GM10248 (cell line): ENCODE data around the gene BMI1.
"Not testable (repeated sequence)": the region's sequence is repeated elsewhere in the genome, so short reads cannot be mapped to it uniquely, and the experiment has no call there.

ENCODE experiments used
- CTCF ChIA-PET: fragments of 300-600 bp; sonication (Branson Sonifier 250); formaldehyde crosslinking; extraction: SDS; loops from one replicate; lab custom pipeline; 2021; ENCODE audit warnings: antibody characterized with exemption; lab: Yijun Ruan, JAX
- POLR2A ChIA-PET: fragments of 350-650 bp; sonication (Branson Sonifier 250); formaldehyde crosslinking; extraction: SDS; loops from one replicate; lab custom pipeline; 2020; ENCODE audit warnings: antibody characterized with exemption; lab: Yijun Ruan, JAX
- DNase-seq: peaks from one replicate; pipeline ENCODE4 v3.0.0; 2012; ENCODE audit errors: extremely low spot score
- CTCF ChIP-seq: IDR thresholded peaks from 2 replicates; pipeline ENCODE4 v1.5.1; 2012; ENCODE audit warnings: mild to moderate bottlenecking, low read depth; ENCODE audit errors: extremely low read depth, missing control alignments, control extremely low read depth

The BMI1 gene

GRCh38 chr10:22349755-22350154 is 28.9 kb downstream of the BMI1 start:
- ChIA-PET POLR2A (no interaction called here), CTCF (interaction anchor here (1.1 kb wide), 1 partner anchor 12 kb away, joined by 3 read pairs; no protein-coding TSS in a partner anchor)
- no peak for DNase-seq
- TF ChIP-seq CTCF = no peak

GRCh38 chr10:22351131-22351703 is 30.3 kb downstream of the BMI1 start:
- ChIA-PET CTCF (no interaction called here), POLR2A (no interaction called here)
- no peak for DNase-seq
- TF ChIP-seq CTCF = no peak

GRCh38 chr10:22356324-22356873 is 35.5 kb downstream of the BMI1 start:
- no peak for DNase-seq
- CTCF ChIA-PET = no interaction called here
- no peak for TF ChIP-seq CTCF
- POLR2A ChIA-PET = no interaction called here

DNA sequence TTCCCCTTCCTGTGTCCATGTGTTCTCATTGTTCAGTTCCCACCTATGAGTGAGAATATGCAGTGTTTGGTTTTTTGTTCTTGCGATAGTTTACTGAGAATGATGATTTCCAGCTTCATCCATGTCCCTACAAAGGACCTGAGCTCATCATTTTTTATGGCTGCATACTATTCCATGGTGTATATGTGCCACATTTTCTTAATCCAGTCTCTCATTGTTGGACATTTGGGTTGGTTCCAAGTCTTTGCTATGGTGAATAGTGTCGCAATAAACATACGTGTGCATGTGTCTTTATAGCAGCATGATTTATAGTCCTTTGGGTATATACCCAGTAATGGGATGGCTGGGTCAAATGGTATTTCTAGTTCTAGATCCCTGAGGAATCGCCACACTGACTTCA is 36.9 kb downstream of the BMI1 start:
- CTCF ChIA-PET = not testable (repeated sequence)

GRCh38 chr10:22363305-22363704 is 42.4 kb downstream of the BMI1 start:
- CTCF ChIA-PET = interaction anchor here (1.9 kb wide), 1 partner anchor 10 kb away, joined by 5 read pairs; no protein-coding TSS in a partner anchor

More for the DNA sequence above, 36.9 kb downstream of the BMI1 start:
- DNase-seq, POLR2A ChIA-PET: not testable (repeated sequence)

DNA sequence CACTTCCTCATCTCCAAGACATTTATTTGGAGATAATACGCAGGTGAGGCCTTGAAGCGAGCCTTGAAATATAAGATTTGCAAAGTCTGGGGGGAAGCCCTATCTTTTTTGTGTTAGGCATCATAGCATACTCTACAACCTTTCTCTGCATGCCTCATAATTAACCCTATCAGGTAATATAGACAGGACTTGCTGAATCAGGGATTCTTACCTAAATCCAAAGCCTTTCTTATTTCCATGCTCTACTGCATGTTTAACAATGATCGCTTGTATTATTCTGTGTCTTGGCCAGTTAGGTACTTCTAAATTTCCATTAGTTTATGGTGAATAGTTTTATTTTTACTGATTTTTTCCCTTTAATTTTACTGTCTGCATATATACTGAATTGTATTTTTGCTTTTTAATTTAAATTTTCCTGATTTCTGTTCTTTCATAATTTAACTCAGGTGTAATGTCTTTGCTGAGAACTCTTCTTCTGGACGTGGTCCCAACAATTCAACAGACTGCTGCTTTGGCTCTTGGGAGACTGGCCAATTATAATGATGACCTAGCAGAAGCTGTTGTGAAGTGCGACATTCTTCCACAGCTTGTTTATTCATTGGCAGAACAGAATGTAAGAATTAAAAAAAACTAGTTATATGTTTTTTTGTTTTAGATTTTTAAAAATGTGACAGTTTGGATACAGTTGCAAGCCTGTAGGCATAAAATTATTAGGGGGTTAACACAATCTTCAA is 43.7 kb downstream of the BMI1 start:
- ChIA-PET CTCF (interaction anchor here (1.3 to 1.9 kb wide), 4 partner anchors 9 to 21 kb away, joined by 3 to 5 read pairs (median 4); partner anchors contain the start of gene SPAG6), POLR2A (no interaction called here)
- no peak for TF ChIP-seq CTCF

More at GRCh38 chr10:22363305-22363704, 42.4 kb downstream of the BMI1 start:
- POLR2A ChIA-PET = no interaction called here
- TF ChIP-seq CTCF = no peak
- no peak for DNase-seq

More for the DNA sequence above, 43.7 kb downstream of the BMI1 start:
- no peak for DNase-seq
